ENCODE measurements around the gene MAFG.
A peak's percentile ranks its signal among the peaks of the same experiment; 100 is the strongest.

Gene MAFG

GRCh38 chr17:81889602-81890001 lies 37.9 kb downstream of the MAFG start:
- DNase-seq: no peak

GRCh38 chr17:81888988-81889595 lies 38.4 kb downstream of the MAFG start:
- no peak for DNase-seq

- no peak for DNase-seq
These were observed 39.2 kb downstream of the MAFG start for GRCh38 chr17:81888105-81888987.

GRCh38 chr17:81885869-81886548 lies 41.5 kb downstream of the MAFG start:
- DNase-seq: no peak

DNA sequence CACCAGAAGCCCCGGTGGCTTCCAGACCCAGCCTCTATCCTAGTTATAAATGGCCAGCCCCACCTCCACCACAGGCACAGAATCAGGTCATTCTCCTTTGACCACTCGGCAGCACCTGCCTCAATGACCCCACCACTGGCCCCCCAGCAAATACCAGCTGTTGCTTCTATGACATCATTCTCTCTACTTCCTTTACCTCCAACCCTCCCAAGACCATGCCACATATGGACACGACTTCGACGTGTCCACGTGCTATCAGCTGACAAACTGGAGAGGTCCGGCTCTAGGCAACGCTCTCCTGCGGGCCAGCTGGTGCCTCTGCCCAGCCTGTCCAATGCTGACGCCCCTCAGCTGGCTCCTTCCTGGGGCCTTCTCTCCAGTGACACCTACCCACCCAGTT lies 42.1 kb downstream of the MAFG start:
- DNase-seq: no peak

GRCh38 chr17:81884968-81885367 lies 42.6 kb downstream of the MAFG start:
- no peak for DNase-seq

DNA sequence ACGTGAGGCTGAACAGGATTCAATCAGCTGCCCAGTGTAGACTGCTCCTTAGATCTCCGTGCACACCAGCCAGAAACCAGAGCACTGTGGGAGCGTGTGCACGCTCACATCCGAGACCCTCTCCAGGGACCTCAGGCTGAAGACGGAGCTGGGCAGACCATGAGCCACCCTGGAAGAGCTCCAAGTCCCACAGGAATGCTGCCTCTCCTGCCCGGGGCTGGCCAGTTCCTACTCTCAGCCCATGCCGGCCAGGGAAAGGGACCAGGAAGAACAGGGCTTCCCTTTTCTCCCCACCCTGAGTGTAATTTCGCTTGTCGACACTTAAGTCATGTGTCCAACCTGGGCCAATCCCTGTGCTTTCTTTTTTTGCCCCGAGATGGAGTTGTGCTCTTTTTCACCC lies 43.0 kb downstream of the MAFG start:
- DNase-seq: no peak

GRCh38 chr17:81879121-81879520 lies 48.4 kb downstream of the MAFG start:
- no peak for DNase-seq

DNA sequence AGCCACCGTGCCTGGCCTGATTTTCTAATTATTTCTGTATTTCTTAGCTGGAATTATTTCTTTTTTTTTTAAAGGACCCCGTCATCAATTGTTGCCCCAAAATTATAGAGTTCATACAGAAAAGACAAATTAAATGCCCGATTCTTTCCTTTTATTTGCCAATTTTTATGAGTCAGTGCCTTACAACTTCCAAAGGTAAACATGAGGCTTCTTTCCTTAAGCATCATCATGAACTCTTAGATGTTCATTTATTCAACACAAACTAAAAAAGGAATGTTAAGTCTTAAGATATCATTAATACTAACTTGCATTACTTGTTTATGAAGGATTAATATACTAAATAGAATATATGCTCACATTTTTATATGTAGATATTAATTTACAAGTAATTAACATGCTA lies 49.2 kb downstream of the MAFG start:
- DNase-seq: no peak

DNA sequence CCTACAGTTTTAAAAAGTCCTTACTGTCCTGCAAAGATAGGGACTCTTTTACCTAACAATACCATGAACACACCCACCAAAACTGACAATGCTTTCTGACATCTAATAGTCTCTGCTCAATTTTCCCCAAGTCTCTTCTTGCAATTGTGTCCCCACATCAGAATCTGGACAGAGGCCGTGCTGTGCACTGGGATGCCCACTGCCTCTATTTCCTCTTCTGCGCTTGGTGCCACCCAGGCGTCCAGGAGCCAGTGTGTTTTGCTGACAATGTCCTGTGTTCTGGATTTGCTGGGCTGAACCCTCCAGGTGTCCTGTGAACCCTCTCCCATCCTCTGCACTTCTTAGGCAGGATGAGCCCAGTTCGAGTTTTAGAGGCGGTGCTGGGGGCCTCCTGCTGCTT lies 50.0 kb downstream of the MAFG start:
- no peak for DNase-seq

DNA sequence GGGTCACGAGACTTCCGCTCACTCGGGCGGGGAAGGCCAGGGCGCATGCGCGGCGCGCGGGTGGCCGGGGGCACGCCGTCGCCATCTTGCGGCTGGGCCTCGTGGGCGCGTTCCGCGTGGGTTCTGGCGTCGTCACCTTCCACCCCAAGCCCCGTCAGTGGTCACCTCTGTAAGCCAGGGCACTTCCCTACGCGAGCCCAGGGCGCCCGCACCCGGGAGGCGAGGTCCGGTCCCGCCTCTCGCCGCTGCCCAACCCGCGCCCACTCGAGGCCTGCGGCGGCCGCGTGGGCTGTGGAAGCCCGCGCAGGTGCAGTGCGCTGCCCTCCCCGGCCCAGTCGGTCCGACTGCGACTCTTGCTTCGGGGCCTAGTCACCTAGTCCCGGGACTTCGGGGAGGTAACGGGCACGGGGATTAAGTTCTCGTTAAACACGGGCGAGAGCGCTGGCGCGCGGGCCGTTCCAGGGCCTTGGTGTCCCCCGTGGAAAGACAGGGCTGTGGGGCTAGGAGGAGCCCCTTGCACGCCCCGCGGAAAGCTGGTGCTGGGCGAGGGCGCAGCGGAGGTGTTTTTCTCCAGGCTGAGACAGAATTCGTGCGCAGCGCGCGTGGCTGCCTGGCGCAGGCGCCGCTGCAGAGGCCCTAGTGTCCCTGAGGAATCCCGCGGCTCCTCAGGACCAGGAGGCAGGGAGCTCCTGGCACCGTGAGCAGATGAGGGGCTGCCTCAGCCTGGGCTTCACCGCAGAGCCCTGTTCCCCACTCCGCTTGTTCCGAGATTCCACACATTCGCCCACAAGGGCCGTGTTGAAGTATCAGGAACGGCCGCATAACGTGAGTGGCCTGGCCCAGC lies 55.9 kb downstream of the MAFG start:
- DNase-seq: peak; percentile 88

DNA sequence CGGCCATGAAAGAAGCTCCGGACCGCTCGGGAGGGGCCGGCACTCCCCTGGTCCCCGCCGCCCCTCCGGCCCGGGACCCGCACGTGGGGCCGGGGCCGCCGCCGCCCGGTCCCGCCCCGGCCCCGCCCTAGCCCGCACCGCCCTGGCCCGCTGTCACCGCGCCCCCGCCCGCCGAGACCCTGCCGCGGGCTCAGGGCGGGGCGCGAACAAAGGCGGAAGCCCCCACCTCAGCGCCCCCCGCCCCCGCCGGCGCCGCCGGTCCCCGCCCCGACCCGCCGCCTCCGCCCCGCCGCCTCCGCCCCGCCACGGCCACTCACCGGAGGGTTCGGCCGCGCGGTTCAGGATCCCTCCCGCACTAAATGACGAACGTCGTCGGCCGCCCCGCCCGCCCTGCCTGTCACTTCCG lies 56.6 kb downstream of the MAFG start, which contains the start of gene ARHGDIA:
TSS of gene ARHGDIA (minus strand) at position 357 of the 406 bp plus-strand sequence. CDS start 1,407 bp downstream, outside the sequence.
- no peak for DNase-seq

DNA sequence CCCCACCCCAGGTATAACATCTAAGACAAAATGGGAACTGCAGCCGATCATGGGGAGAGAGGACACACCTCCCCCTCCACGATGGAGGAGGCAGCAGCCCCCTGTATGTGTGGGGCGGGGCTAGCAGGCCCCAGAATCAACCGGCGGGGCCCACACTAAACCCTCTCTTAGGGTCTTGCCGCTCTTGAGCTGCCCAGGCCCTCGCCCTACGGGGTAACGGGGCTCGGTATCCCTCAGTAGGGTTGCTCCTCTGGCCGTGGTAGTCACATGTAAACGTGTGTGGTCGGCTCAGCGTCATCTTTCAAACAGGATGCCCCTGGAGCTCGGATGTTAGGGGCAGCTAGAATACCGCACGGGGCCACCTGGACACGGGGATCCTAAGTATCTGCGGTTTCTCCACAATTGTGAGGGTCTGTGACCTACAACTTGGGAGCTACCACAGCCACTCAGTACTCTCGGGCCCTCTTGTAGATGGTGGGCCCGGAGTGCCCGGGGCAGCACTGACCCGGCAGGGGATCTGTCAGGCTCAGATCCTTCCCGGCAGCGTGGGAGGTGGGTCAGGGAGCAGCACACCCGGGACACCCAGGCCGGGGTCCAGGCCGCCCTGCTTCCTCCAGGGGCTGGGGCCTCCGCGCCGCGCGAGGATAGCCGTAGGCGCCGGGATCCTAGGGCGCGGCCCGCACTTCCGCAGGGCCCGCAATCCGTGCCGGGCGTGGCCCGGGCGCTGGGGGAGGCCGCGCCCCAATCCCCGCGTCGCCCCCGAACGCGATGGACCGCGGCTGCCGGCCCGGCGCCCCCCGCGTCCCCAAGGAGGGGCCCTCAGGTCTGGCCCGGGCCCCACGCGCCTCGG lies 57.2 kb downstream of the MAFG start:
- DNase-seq: no peak

- DNase-seq: peak; percentile 56
These were observed 58.1 kb downstream of the MAFG start for GRCh38 chr17:81869221-81870130.

- DNase-seq: peak; percentile 52
These were observed 58.8 kb downstream of the MAFG start for GRCh38 chr17:81868674-81869220.

All from 8988T (cell line).